ENCODE data around the gene MIER1.

DNA sequence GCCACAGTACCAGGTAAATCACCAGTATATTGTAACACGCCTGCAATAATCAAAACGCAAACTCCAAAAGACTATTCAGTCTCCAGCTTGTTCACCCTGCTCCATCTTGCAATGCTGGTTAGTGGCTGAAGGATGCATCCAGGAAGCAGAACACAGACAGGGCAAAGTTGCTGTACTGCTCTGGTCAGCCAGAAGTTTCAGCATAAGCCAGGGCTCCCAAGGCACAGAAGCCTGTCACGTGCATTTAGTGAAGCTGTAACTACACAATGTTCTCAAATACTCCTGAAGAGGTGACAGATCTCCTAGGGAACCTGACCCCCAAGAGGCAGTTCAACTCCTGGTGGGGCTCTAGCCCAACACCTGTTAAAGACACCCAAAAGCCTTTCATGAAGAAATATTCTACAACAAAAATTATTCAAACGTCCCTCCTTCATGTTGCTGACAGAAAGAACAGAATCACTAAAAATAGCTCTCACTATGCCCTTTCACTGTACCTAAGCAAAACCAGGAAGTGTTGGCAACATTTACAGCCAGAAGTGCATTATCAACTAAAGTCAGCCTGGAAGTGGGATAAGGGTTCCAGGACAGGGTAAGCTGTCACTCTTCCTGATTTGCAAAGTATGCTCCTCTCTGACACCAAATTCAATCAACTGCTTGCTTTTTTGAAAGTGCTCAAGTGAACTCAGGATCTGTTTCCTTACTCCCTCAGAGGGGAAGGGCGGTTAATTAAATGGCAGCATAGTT is 77.1 kb downstream of the MIER1 start:
- TF ChIP-seq, protein P1, sequence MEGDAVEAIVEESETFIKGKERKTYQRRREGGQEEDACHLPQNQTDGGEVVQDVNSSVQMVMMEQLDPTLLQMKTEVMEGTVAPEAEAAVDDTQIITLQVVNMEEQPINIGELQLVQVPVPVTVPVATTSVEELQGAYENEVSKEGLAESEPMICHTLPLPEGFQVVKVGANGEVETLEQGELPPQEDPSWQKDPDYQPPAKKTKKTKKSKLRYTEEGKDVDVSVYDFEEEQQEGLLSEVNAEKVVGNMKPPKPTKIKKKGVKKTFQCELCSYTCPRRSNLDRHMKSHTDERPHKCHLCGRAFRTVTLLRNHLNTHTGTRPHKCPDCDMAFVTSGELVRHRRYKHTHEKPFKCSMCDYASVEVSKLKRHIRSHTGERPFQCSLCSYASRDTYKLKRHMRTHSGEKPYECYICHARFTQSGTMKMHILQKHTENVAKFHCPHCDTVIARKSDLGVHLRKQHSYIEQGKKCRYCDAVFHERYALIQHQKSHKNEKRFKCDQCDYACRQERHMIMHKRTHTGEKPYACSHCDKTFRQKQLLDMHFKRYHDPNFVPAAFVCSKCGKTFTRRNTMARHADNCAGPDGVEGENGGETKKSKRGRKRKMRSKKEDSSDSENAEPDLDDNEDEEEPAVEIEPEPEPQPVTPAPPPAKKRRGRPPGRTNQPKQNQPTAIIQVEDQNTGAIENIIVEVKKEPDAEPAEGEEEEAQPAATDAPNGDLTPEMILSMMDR (conservative IDR thresholded peaks at IDR 0.05), result no peak
- TF ChIP-seq ZFX (IDR thresholded peaks at IDR 0.05), result no peak
